ENCODE results near the gene MAP3K2.
"Not testable (repeated sequence)": the region's sequence is repeated elsewhere in the genome, so short reads cannot be mapped to it uniquely, and the experiment has no call there.

The MAP3K2 gene

DNA sequence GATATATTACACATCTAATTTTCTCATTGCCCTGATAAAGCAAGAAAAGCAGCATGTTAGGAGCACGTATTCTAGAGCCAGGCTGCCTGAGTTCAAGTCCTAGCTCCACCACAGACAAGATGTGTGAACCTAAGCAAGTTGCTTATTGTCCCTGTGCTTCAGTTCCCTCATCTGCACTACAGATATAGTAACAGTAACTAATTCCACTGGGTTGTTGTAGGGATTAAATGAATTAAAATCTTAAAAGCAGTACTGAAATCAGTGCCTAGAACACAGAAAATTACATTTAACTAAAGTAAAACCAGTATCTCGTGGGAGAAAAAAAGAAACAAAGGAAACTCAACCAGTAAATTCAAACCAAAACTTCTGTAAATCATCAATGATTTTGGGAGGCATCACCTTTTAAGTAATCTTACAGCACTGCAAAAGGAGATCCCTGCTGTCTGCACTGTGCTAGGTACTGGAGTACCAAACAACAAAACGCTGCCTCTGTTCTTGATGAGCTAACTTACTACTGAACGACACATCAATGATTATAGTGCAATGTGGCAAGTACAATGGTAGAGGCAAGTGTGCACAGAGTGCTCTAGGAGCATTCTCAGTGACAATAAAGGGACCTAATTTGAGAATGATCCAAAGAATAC is 7.9 kb downstream of the MAP3K2 start:
- DNase-seq: no peak

GRCh38 chr2:127378720-127379119 is 9.1 kb downstream of the MAP3K2 start:
- DNase-seq: no peak

- no peak for DNase-seq
Observed at GRCh38 chr2:127377262-127377661, 10.5 kb downstream of the MAP3K2 start.

DNA sequence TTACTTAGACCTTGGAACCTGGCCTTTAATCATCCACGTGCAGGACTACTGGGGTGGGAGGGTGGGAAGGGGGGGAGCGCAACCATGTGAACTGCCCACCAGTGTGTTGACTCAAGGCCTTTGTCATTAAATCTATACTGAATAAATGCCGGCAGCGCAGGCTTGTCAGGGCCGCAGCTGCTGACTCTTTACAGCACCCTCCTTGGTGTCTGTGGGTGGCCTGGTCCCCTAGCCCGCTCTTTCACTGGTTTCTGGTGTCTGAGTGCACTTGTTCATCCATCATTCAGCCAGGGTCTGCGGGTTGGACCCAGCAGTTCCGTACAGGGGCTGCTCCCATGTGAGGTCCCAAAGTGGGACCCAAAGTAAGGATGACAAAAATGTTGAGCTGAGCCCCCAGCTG is 11.5 kb downstream of the MAP3K2 start:
- DNase-seq: no peak

DNA sequence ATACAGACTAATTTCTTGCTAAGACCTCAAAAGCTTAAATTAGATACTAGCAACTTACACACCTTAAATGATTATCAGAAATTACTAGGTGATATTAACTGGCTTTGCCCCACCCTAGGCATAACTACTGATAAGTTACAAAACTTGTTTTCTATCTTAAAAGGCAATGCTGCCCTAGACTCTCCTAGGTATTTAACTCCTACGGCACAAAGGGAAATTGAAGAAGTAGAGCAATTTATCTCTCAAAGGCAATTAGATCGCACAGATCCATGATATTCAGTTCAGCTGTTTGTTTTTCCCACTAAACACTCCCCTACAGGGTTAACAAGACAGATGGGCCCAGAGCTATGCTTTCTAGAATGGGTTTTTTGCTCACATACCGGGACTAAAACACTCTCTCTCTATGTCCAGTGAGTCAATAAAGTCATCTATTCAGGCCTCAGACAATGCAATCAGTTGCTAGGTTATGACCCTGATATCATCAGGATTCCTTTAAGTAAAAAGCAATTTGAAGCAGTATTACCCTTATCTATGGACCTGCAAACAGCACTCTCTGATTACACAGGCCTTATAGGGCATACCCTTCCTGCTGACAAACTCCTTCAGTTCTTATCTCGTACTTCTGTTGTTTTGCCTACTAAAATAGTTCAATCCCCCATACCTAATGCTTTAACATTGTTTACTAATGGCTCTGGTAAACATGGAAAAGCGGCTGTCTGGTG is 14.3 kb downstream of the MAP3K2 start:
- no peak for DNase-seq

DNA sequence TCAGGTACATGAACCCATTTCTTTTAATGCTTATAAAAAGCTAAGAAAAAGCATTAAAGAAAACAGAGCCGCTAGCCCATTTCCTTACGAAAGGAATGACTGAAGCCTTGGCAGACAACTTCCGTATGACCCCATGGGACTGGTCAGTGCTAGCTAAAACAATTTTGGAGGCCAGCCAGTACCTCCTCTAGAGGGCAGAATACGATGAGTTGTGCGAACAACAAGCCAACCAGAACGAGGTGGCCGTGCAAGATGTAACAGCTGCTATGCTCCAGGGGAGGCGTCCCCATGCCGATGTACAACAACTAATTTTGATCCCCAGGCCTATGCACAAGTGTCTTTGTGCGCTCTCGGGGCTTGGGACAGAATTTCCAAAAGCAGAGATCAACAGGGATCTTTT is 16.7 kb downstream of the MAP3K2 start:
- DNase-seq: no peak

- DNase-seq: no peak
Observed at GRCh38 chr2:127370010-127370409, 17.8 kb downstream of the MAP3K2 start.

DNA sequence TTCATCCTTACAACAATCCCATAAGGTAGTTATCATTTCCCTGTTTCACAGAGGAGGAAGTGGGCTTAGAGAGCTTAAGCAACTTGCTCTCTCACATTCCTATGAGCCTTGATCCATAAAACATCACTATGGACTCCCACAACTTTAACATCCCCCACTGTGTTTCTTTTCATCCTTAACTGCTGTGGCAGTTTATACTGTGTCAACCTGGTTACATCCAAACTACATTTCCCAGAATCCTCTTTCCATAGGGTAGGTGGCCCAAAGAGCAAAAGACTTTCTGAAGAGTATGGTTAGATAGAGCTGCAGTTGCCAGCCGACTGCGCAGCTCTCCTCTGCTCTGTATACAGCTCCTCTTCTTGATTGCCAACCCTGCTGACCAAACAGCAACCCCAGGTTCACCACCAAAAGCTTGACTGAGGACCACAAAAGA is 22.5 kb downstream of the MAP3K2 start:
- DNase-seq: no peak

DNA sequence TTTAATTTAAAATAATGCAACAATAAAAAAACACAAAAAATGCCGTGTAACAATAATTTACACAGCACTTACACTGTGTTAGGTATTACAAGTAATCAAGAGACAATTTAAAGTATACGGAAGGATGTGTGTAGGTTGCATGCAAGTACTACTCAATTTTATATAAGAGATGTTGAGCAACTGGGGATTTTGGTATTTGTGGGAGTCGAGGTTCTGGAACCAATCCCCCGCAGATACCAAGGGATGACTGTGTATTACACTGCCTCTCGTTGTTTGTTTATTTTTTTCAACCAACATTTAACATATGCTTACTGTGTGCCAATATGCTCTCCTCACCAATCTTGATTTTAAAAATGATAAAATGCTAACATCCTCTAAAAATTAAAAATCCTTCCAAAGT is 24.8 kb downstream of the MAP3K2 start:
- DNase-seq: no peak

DNA sequence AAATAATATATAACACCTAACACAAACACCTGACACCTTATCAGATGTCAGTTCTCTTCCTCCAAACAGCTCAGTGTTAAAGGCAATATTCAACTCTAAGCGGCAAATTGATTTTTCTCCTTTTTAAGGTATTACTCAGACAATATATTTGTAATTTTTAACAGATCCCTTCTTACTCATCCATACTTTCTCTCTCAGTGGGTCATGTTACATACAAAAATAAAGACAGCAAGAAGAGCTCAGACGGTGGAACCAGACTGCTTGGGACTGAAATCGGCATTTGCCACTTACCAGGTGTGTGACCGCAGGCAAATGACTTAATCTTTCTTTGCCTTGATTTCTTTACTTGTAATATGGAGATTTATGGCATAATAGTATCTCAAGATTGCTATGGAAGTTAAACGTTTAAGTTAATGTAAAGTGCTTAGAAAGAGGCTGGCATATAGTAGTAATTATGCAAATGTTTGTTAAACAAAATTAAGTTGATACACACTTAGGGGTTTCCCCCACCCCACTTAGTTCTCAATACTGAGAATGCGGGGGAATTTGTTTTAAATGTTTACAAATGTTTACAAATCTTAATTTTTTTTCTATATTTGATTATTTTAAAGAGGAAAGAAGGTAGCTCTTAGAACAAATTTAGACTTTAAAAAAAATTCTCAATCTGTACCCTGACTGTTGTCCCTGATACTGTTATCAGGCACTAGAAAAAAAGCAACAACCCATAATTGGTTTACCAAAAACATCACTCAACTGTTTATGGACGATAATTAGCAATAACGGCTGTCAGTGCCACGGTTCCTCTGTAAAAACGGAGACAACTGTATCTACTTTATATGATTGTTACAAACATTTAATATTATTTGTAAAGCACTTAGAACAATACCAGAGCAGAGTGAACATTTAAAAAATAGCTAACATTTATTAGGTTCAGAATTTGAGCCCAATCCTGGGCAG is 25.6 kb downstream of the MAP3K2 start:
- DNase-seq: no peak

DNA sequence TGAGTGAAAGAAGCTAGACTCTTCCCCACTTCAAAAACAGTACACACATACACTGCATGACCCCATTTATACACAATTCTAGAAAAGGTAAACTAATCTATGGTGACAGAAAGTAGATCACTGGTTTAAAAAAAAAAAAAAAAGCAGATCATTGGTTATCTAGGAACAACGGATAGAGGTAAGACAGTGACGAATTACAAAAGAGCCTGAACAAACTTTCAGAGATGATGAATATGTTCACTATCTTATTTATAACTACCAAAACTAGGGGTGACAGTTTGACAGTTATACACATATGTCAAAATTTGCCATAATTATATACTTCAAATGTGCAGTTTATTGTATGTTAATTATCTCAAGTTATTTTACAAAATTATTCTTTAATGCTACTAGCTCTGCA is 27.5 kb downstream of the MAP3K2 start:
- DNase-seq: no peak

GRCh38 chr2:127359520-127359919 is 28.3 kb downstream of the MAP3K2 start:
- DNase-seq: no peak

- DNase-seq: no peak
Observed at GRCh38 chr2:127358971-127359370, 28.8 kb downstream of the MAP3K2 start.

- no peak for DNase-seq
Observed at GRCh38 chr2:127358044-127358443, 29.7 kb downstream of the MAP3K2 start.

DNA sequence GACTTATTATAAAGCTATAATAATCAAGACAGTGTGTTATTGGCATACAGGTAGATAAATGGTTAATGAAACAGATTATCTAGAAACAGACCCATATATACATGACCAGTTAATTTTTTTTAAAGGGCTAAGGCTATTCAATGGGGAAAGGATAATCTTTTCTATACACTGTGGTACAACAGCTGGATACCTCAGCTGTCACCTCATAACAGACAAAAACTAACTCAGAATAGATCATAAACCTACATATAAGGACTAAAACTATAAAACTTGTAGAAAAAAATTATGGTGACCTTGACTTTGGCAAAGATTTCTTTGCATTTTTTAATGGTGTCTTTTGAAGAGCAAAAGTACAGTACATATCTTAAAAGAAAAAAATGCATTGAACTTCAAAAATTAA is 30.2 kb downstream of the MAP3K2 start:
- no peak for DNase-seq

- no peak for DNase-seq
Observed at GRCh38 chr2:127356531-127356930, 31.2 kb downstream of the MAP3K2 start.

GRCh38 chr2:127355407-127356008 is 32.3 kb downstream of the MAP3K2 start:
- no peak for DNase-seq

DNA sequence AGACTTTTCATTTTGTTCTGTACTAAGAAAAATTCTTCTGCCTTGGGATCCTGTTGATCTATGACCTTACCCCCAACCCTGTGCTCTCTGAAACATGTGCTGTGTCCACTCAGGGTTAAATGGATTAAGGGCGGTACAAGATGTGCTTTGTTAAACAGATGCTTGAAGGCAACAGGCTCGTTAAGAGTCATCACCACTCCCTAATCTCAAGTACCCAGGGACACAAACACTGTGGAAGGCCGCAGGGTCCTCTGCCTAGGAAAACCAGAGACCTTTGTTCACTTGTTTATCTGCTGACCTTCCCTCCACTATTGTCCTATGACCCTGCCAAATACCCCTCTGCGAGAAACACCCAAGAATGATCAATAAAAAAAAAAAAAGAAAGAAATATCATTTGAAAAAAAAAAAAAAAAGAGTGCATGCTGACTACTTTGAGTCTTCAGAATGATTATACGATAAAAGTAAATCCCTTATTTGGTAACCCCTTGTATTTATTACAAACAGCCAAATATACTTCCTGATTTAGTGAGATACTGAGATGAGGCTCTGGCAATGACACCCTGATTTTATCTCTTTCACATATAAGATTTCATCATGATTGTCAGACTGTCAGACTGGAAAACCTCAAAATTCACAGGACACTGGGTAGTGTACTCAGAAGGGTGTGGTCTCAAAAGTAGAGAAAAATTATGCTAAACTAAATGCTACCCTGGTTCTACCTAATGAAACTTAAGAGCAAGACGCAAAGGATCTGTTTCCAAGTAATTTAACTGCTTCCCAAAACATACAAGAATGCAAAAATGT is 33.7 kb downstream of the MAP3K2 start:
- not testable (repeated sequence) for DNase-seq

GRCh38 chr2:127353223-127353622 is 34.6 kb downstream of the MAP3K2 start:
- not testable (repeated sequence) for DNase-seq

GRCh38 chr2:127351603-127352002 is 36.2 kb downstream of the MAP3K2 start:
- DNase-seq: no peak

DNA sequence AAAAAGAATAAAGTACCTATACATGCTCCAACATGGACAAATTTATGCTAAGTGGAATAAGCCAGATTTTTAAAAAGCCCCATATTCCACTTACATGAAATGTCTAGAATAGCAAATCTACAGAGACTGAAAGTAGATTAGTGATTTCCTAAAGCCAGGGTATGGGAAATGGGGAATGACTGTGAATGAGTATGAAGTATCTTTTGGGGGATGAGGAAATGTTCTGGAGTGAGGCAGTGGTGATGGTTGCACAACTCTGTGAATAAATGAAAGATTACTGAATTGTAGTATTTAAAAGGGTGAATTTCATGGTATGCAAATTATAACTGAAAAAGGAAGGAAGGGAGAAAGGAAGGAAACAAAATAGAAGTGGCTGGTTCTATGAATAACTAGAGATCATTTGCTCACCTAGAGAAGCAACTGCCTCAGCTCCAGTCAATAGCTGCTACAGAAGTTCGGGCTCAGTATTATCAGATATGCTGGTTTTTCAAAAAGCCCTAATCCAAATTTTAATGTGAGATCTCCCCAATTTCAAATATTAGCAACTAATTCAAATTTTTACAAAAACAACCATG is 39.3 kb downstream of the MAP3K2 start:
- DNase-seq: no peak

All from NCI-H187 (cell line).